AG04449 (cell line): ENCODE results near the gene OXT.

Experiments
- CTCF ChIA-PET: fragments of 350-600 bp; formaldehyde crosslinking; extraction: SDS; loops from one replicate; lab custom pipeline; 2021; ENCODE audit warnings: antibody characterized with exemption; lab: Yijun Ruan, JAX
- POLR2A ChIA-PET: fragments of 400-600, 350-600 bp; formaldehyde crosslinking; extraction: SDS; loops from one replicate; lab custom pipeline; 2020; ENCODE audit warnings: antibody characterized with exemption, inconsistent platforms; lab: Yijun Ruan, JAX
- DNase-seq: peaks from one replicate; pipeline ENCODE4 v3.0.0-alpha.2; 2010; ENCODE audit warnings: low read depth, low spot score
- H3K4me3 ChIP-seq: 2 replicates; pipeline ENCODE4 v1.5.1; 2011; ENCODE audit warnings: low read depth, mild to moderate bottlenecking, control low read depth, low read length
- CTCF ChIP-seq: IDR thresholded peaks from one replicate; pipeline ENCODE4 v1.5.1; 2011; ENCODE audit warnings: mild to moderate bottlenecking, moderate library complexity, low read length, control low read depth, inconsistent platforms; ENCODE audit not compliant: insufficient read depth; ENCODE audit errors: missing control alignments

The OXT gene

GRCh38 chr20:3084283-3084985 is 13.0 kb downstream of the OXT start, which contains the start of gene AVP:
AVP (minus strand) TSS chr20:3084724; CDS start chr20:3084674, 50 bp downstream.
- TF ChIP-seq CTCF = no peak
- ChIA-PET CTCF (no interaction called here), POLR2A (no interaction called here)
- no peak for DNase-seq
- no peak within 1 kb of the TSS for H3K4me3 ChIP-seq

GRCh38 chr20:3084986-3085360 is 13.6 kb downstream of the OXT start:
- no peak for TF ChIP-seq CTCF
- no peak for DNase-seq
- ChIA-PET CTCF (interaction anchor here (4.0 kb wide), 1 partner anchor 32 kb away, joined by 17 read pairs; no protein-coding TSS in a partner anchor), POLR2A (no interaction called here)
- H3K4me3 ChIP-seq = no peak overlapping the region

- TF ChIP-seq CTCF = no peak
- POLR2A ChIA-PET = no interaction called here
- CTCF ChIA-PET = interaction anchor here (0.8 to 4.0 kb wide), 3 partner anchors 9 to 63 kb away, joined by 3 to 17 read pairs (median 4); no protein-coding TSS in a partner anchor
- no peak for DNase-seq
- H3K4me3 ChIP-seq = no peak overlapping the region
Observed at GRCh38 chr20:3085571-3086072, 14.2 kb downstream of the OXT start.

GRCh38 chr20:3088031-3088430 is 16.6 kb downstream of the OXT start:
- ChIA-PET POLR2A (no interaction called here), CTCF (interaction anchor here (4.0 kb wide), 1 partner anchor 35 kb away, joined by 17 read pairs; no protein-coding TSS in a partner anchor)
- DNase-seq = no peak
- TF ChIP-seq CTCF = no peak
- no peak overlapping the region for H3K4me3 ChIP-seq

- TF ChIP-seq CTCF = no peak
- H3K4me3 ChIP-seq = no peak overlapping the region
- POLR2A ChIA-PET = no interaction called here
- CTCF ChIA-PET = interaction anchor here (1.4 kb wide), 1 partner anchor 37 kb away, joined by 3 read pairs; no protein-coding TSS in a partner anchor
- no peak for DNase-seq
Observed at GRCh38 chr20:3090565-3090964, 19.1 kb downstream of the OXT start.

GRCh38 chr20:3092611-3093379 is 21.4 kb downstream of the OXT start:
- CTCF ChIA-PET = interaction anchor here (0.8 to 1.9 kb wide), 4 partner anchors 10 to 39 kb away, joined by 3 to 6 read pairs (median 4); no protein-coding TSS in a partner anchor
- H3K4me3 ChIP-seq = peak overlapping the region; percentile 34
- POLR2A ChIA-PET = no interaction called here
- TF ChIP-seq CTCF = no peak
- no peak for DNase-seq
